HepG2 (cell line): ENCODE data around the gene CMTM4. TPM values are rescaled to one million over a fixed set of nuclear protein-coding genes. Genes with fewer than 3 reads are reported as not detected.

ENCODE experiments used
- ARID3A ChIP-seq: IDR thresholded peaks from 2 replicates; pipeline ENCODE4 v1.6.1; 2012; ENCODE audit warnings: low read depth, low read length, improper control_type of control experiment
- DZIP1 ChIP-seq: sonication (generic); formaldehyde crosslinking; IDR thresholded peaks from 2 replicates; pipeline ENCODE4 v1.5.0; 2020; ENCODE audit warnings: mild to moderate bottlenecking, missing genetic modification reagents
- HES4 ChIP-seq: sonication (generic); formaldehyde crosslinking; IDR thresholded peaks from 2 replicates; pipeline ENCODE4 v1.9.0; 2021; ENCODE audit warnings: mild to moderate bottlenecking, missing genetic modification reagents, borderline replicate concordance
- KDM3A ChIP-seq: IDR thresholded peaks from 2 replicates; pipeline ENCODE4 v1.6.1; 2018; ENCODE audit warnings: low read depth, missing compliant biosample characterization
- SMAD9 ChIP-seq: sonication (generic); formaldehyde crosslinking; IDR thresholded peaks from 2 replicates; pipeline ENCODE4 v1.5.1; 2020; ENCODE audit warnings: mild to moderate bottlenecking, missing genetic modification reagents
- TIGD3 ChIP-seq: sonication (generic); formaldehyde crosslinking; IDR thresholded peaks from 2 replicates; pipeline ENCODE4 v1.5.1; 2020; ENCODE audit warnings: mild to moderate bottlenecking, missing genetic modification reagents, borderline replicate concordance
- ZNF280D ChIP-seq: sonication (generic); formaldehyde crosslinking; IDR thresholded peaks from 2 replicates; pipeline ENCODE4 v1.5.1; 2020; ENCODE audit warnings: mild to moderate bottlenecking, missing genetic modification reagents
- ZNF44 ChIP-seq: sonication (generic); formaldehyde crosslinking; IDR thresholded peaks from 2 replicates; pipeline ENCODE4 v1.5.1; 2020; ENCODE audit warnings: mild to moderate bottlenecking, missing genetic modification reagents
- ZNF589 ChIP-seq: sonication (generic); formaldehyde crosslinking; conservative IDR thresholded peaks from 2 replicates; pipeline ENCODE4 v1.8.0; 2022; ENCODE audit warnings: mild to moderate bottlenecking, moderate library complexity, missing genetic modification reagents
- ZNF598 ChIP-seq: sonication (generic); formaldehyde crosslinking; IDR thresholded peaks from 2 replicates; pipeline ENCODE4 v1.5.1; 2020; ENCODE audit warnings: mild to moderate bottlenecking, missing genetic modification reagents, borderline replicate concordance
- ZNF670 ChIP-seq: sonication (generic); formaldehyde crosslinking; IDR thresholded peaks from 2 replicates; pipeline ENCODE4 v1.8.0; 2022; ENCODE audit warnings: mild to moderate bottlenecking, missing genetic modification reagents, borderline replicate concordance
- ZNF710 ChIP-seq: sonication (generic); formaldehyde crosslinking; IDR thresholded peaks from 2 replicates; pipeline ENCODE4 v1.5.0; 2020; ENCODE audit warnings: mild to moderate bottlenecking, missing genetic modification reagents, borderline replicate concordance
- ZNF800 ChIP-seq: sonication (generic); formaldehyde crosslinking; IDR thresholded peaks from 2 replicates; pipeline ENCODE4 v1.4.0; 2020; ENCODE audit warnings: missing genetic modification reagents
- ZNF839 ChIP-seq: sonication (generic); formaldehyde crosslinking; IDR thresholded peaks from 2 replicates; pipeline ENCODE4 v1.4.0; 2020; ENCODE audit warnings: missing genetic modification reagents, mild to moderate bottlenecking, borderline replicate concordance
- polyA plus RNA-seq, 8 experiments: library from polyadenylated mRNA; depleted of rRNA in 3 of 8; stranded (reverse) in 7 of 8; unstranded in 1 of 8; fragments of >200 nt; fragmentation: Illumina TruSeq in 4 of 8; extraction: Trizol in 4 of 8; gene quantifications; 2 replicates each; pipeline versions ENCODE4 v1.2.1 to v1.2.3, GENCODE V29; 2011 to 2016; ENCODE audit warnings: low read depth in 4 of 8, missing spikeins in 1 of 8, mixed read lengths in 1 of 8; ENCODE audit not compliant: insufficient read depth in 1 of 8
- total RNA-seq, 5 experiments: library from RNA; depleted of rRNA; stranded (reverse); fragments of >200 nt; fragmentation: Illumina TruSeq; extraction: Trizol; gene quantifications; 2 replicates each; pipeline ENCODE4 v1.2.3, GENCODE V29; 2016; ENCODE audit warnings: low read depth in 1 of 5

Gene CMTM4
- total and polyA plus RNA-seq, 2 of the 13 experiments (the other 11 are each of a cell fraction or from before 2014, with no cell fraction given): 32.0 to 36.3 TPM

GRCh38 chr16:66604376-66605176, 92.0 kb downstream of the CMTM4 start, which contains the start of gene CMTM3 (continued):
- TF ChIP-seq ZNF280D (no peak), TIGD3 (CRISPR knock-in tag) (no peak), ZNF839 (CRISPR knock-in tag) (no peak; the same call in 1 of the 2 replicates), HES4 (CRISPR knock-in tag) (peak; percentile 26), KDM3A (CRISPR knock-in tag) (no peak), ZNF710 (CRISPR knock-in tag) (no peak; the same call in 1 of the 2 replicates), ZNF598 (CRISPR knock-in tag) (no peak), ARID3A (no peak), ZNF800 (CRISPR knock-in tag) (no peak), ZNF589 (CRISPR knock-in tag) (no peak), ZNF670 (CRISPR knock-in tag) (no peak), DZIP1 (CRISPR knock-in tag) (peak; percentile 51; the same call in 1 of the 2 replicates), SMAD9 (CRISPR knock-in tag) (no peak), ZNF44 (CRISPR knock-in tag) (no peak)
